Right lobe of liver (tissue), 6 donors: ENCODE data around the gene NFIB. TPM values are rescaled to one million over a fixed set of nuclear protein-coding genes. Genes with fewer than 3 reads are reported as not detected.

Source experiments
- ATAC-seq, 4 donors: fragments of 200-7000 bp; cut with Tn5 transposase; one replicate each; pipeline ENCODE4 v1.9.1; 2020; ENCODE audit warnings: mild to moderate bottlenecking in 4 of 4, moderate library complexity in 4 of 4
- DNase-seq, 3 donors: peaks; one replicate each; pipeline ENCODE4 v3.0.0-alpha.2; 2020
- H3K27ac ChIP-seq, 3 donors: fragments of 200-600 bp; one replicate each; pipeline ENCODE4 v1.8.0; 2022
- H3K27me3 ChIP-seq, 2 donors: fragments of 200-600 bp; one replicate each; pipeline ENCODE4 v1.8.0; 2022
- H3K36me3 ChIP-seq, 4 donors: fragments of 200-600 bp; sonication (generic) in 1 of 4; one replicate each; pipeline versions ENCODE4 v1.5.1 to v1.8.0; 2017 to 2022; ENCODE audit warnings: control low read depth in 1 of 4
- H3K4me1 ChIP-seq, 4 donors: fragments of 200-600 bp; sonication (generic) in 1 of 4; one replicate each; pipeline versions ENCODE4 v1.5.1 to v1.8.0; 2017 to 2022; ENCODE audit warnings: control low read depth in 1 of 4
- H3K4me3 ChIP-seq, 3 donors: fragments of 200-600 bp; one replicate each; pipeline ENCODE4 v1.8.0; 2022
- H3K9me3 ChIP-seq, 4 donors: fragments of 200-600 bp; sonication (generic) in 1 of 4; one replicate each; pipeline versions ENCODE4 v1.5.1 to v1.8.0; 2017 to 2022; ENCODE audit warnings: control low read depth in 1 of 4
- CTCF ChIP-seq, 4 donors: fragments of 200-600 bp in 3 of 4; fragments of 450-650 bp in 1 of 4; IDR thresholded peaks; one replicate each; pipeline versions ENCODE4 v1.5.1 to v1.8.0; 2016 to 2022; ENCODE audit warnings: antibody characterized with exemption in 4 of 4, mild to moderate bottlenecking in 2 of 4
- POLR2A ChIP-seq: fragments of 450-650 bp; IDR thresholded peaks from one replicate; pipeline ENCODE4 v1.6.1; 2017; ENCODE audit warnings: antibody characterized with exemption, mild to moderate bottlenecking
- WGBS: methylation state at CpG from one replicate; pipeline ENCODE4 v1.1.6; 2018; ENCODE audit warnings: low coverage, low lambda C conversion rate; ENCODE audit not compliant: insufficient coverage; ENCODE audit errors: missing lambda C conversion rate; 5-methylcytosine and 5-hydroxymethylcytosine counted together
- intact Hi-C, 2 donors: fragments of 100-400 bp; cut with DNase I; formaldehyde crosslinking; loops; one replicate each; pipeline versions ENCODE4 v1.11.2 to v1.14.1; 2022
- total RNA-seq, 6 experiments: library from RNA; depleted of rRNA in 2 of 6; stranded (reverse); fragments of >200 nt in 2 of 6; fragmentation: NEBNext Ultra II Directional in 3 of 6; extraction: Animal tissue kit (Norgen Biotek cat#: 25700) in 3 of 6; gene quantifications; one replicate each; pipeline versions ENCODE4 v1.1.0 to v1.2.4, GENCODE V29; 2016 to 2023
- donor health status: DM: no; HTN: yes; CAD: no.
- donor health status: DM: no; HTN: no; CAD: no.
- donor health status: DM: no; HTN: no; CAD: no.
- donor health status: DM: no; HTN: yes; CAD: no.
- donor health status: DM: no; HTN: yes; CAD: no.

NFIB gene
- total RNA-seq, 6 experiments from 2014 or later, result 23.0 to 45.3 (median 39.6) TPM

DNA sequence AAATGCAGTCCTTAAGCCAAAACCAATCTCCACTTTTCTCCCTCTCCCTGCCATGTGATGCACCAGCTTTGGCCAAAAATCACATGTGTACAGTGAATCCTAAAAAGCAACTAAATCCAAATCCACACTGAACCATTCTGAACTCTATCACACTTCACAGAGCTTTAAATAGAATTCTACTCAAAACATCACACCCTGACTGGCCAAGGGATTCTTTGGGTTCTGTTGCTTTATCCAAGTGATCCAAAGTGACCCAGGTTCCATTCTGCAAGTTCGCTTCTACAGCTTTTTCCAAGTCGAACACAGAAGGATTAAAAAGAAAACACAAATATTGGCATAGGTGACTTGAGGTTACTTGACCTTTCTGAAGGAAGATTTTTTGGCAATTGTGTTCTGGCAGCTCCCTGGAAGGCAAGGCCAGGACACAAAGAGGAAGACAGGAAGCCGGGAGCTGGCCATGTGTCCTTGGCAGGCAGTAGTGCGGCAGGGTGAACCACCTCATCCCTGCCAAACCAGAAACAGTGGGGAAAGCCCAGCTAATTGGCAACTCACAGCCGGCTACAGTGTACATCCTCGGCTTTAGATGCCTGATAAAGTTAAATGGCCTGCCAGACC lies 115.0 kb downstream of the NFIB start:
- Histone ChIP-seq H3K4me1 (peaks cover 0 to 32% (median 13%) of the 10 kb centered on the region in 4 donors), H3K9me3 (no peaks in the 10 kb centered on the region), H3K36me3 (no peaks in the 10 kb centered on the region), H3K4me3 (no peak overlapping the region), H3K27me3 (no peaks in the 10 kb centered on the region), H3K27ac (peak overlapping the region in 2 of 3 donors; percentile 5 to 29)
- peak; percentile 81 to 92 (median 88) for ATAC-seq
- no peak for TF ChIP-seq CTCF (IDR thresholded peaks at IDR 0.05)
- no peak for TF ChIP-seq POLR2A
- WGBS, result 26% methylated on average over 4 of the region's 6 CpGs
- peak; percentile 67 to 81 (median 81) for DNase-seq
- intact Hi-C loops, result no loop called here

DNA sequence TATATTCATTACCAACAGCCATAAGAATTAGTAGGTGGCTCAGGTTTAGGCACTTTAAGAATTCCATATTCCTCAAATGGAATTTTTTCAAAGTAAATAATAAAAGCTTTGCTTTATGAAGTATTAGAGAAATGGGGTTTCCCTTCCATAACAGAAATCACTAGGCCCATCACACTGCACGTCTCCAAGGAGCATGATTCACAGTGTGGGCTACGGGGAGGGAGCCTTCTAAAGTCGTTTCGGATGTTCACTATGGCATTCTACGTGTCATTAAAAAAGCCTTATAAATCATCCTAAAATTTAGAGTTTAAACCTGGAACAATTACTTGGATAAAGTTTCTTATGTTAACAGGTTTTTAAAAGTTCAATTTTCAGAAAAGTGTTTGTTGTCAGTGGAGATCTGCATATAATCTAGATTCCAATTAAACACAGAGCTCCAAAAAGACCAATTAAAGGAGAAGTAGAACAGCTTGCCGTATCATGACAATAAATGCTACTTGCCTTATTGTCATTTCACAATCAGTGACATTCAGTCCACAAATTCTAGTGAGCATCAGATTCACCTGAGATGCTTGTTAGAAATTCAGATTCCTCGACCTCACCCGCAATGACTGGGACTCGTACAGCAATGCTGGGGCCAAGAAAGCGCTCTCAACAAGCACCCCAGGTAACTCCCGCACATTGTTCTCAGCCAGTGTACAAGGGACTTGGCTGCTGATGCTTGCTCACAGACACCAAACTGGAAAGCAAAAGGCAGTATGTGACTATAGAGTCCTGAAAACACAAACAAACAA lies 115.7 kb downstream of the NFIB start:
- 89% methylated on average over 11 of the region's 11 CpGs for WGBS
- intact Hi-C loops, result no loop called here
- H3K4me1 ChIP-seq, result peaks cover 0 to 27% (median 13%) of the 10 kb centered on the region in 4 donors
- DNase-seq (no peak), ATAC-seq (no peak)
- no peak overlapping the region for H3K27ac ChIP-seq
- H3K36me3 ChIP-seq, result no peaks in the 10 kb centered on the region
- H3K27me3 ChIP-seq, result no peaks in the 10 kb centered on the region
- H3K9me3 ChIP-seq, result no peaks in the 10 kb centered on the region
- no peak overlapping the region for H3K4me3 ChIP-seq
- TF ChIP-seq POLR2A, result no peak
- no peak for TF ChIP-seq CTCF (IDR thresholded peaks at IDR 0.05)

GRCh38 chr9:14197325-14197858 lies 116.5 kb downstream of the NFIB start:
- no peak for TF ChIP-seq POLR2A
- no peak for TF ChIP-seq CTCF (IDR thresholded peaks at IDR 0.05)
- no peak for ATAC-seq

GRCh38 chr9:14193328-14193990 lies 120.5 kb downstream of the NFIB start:
- ATAC-seq, result peak in 1 of 4 donors; percentile 26
- H3K4me1 ChIP-seq, result peaks cover 0 to under 1% (median 0%) of the 10 kb centered on the region in 4 donors
- intact Hi-C loops, result no loop called here
- H3K27ac ChIP-seq, result no peak overlapping the region
- TF ChIP-seq POLR2A (no peak), CTCF (IDR thresholded peaks at IDR 0.05) (no peak)
- H3K27me3 ChIP-seq, result no peaks in the 10 kb centered on the region
- H3K4me3 ChIP-seq, result no peak overlapping the region
- H3K36me3 ChIP-seq, result no peaks in the 10 kb centered on the region
- DNase-seq, result no peak
- WGBS, result 76% methylated on average over 7 of the region's 7 CpGs
- H3K9me3 ChIP-seq, result no peaks in the 10 kb centered on the region

More at GRCh38 chr9:14197325-14197858, 116.5 kb downstream of the NFIB start:
- no peak for DNase-seq
- Histone ChIP-seq H3K36me3 (no peaks in the 10 kb centered on the region), H3K4me1 (peaks cover 0 to 20% (median 9%) of the 10 kb centered on the region in 4 donors), H3K27me3 (no peaks in the 10 kb centered on the region), H3K27ac (no peak overlapping the region), H3K4me3 (no peak overlapping the region), H3K9me3 (no peaks in the 10 kb centered on the region)
- intact Hi-C loops, result no loop called here
- WGBS, result 86% methylated on average over 4 of the region's 4 CpGs
